Epithelial cell of prostate (primary cell): ENCODE results near the gene KCNK4.
A peak's percentile ranks its signal among the peaks of the same experiment; 100 is the strongest.
"Not testable (repeated sequence)": the region's sequence is repeated elsewhere in the genome, so short reads cannot be mapped to it uniquely, and the experiment has no call there.

ENCODE experiments used
- DNase-seq: peaks from one replicate; pipeline ENCODE4 v3.0.0-alpha.2; 2011; ENCODE audit warnings: low read depth, low spot score
- H3K27ac ChIP-seq: fragments of 450-650 bp; 2 replicates; pipeline ENCODE4 v1.5.1; 2017; ENCODE audit warnings: mild to moderate bottlenecking

The KCNK4 gene

DNA sequence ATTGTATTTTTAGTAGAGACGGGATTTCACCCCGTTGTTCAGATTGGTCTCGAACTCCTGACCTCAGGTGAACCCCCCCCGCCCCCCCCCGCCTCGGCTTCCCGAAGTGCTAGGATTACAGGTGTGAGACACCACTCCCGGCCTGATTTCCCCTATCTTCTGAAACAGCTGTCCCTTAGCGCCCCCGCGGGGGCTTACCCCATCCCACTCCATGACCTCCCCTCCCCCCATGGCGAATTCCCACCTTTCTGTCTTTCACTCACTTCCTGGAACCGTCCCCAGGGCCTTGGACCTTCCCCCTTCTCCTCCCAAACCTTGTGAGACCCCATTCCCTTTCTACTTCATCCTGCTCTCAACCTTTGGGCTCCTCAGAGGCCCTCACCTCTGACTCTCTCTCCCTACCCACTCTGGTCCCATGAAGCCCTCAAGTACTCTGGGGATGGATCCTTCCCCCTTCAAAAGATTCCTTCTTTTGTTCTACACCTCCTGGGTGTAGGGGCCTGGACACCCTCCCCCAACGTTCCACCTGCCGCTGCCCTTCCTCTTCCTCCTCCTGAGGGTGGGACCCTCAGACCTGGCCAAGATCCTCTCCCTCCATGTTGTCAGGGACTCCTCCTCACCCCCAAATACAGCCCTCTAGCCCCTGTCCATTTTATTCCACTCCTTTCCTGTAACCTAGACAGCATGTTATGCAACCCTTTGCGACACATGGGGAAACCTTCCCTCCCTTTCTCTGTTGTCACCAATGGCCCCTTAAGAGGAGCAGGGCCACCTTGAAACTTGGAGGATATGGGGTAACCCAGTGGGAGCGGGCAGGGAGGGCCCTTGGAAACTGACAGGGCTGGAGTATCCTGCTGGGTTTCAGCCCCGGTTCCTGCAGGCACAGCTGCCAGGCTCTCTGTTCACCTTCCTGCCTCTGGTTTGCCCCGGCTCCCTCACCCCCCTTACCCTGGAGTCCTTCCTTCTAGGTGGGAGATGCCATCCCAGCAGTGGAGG is 28.0 kb downstream of the KCNK4 start:
- no peak for DNase-seq
- peak overlapping the region; percentile 98 for H3K27ac ChIP-seq

DNA sequence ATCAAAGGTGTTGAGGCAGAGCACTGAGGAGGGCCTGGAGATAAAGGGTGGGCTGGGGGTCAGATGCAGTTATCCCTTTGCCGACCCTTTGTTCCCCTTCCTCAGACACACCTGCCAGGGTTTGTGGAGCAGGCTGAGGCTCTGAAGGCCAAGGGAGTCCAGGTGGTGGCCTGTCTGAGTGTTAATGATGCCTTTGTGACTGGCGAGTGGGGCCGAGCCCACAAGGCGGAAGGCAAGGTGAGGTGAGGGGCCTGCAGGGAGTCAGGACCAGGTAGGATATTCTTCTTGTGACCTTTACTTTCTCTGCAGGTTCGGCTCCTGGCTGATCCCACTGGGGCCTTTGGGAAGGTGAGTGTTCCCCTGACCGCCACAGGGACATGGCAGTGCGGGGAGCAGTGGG is 29.5 kb downstream of the KCNK4 start:
- H3K27ac ChIP-seq = peak overlapping the region; percentile 98

DNA sequence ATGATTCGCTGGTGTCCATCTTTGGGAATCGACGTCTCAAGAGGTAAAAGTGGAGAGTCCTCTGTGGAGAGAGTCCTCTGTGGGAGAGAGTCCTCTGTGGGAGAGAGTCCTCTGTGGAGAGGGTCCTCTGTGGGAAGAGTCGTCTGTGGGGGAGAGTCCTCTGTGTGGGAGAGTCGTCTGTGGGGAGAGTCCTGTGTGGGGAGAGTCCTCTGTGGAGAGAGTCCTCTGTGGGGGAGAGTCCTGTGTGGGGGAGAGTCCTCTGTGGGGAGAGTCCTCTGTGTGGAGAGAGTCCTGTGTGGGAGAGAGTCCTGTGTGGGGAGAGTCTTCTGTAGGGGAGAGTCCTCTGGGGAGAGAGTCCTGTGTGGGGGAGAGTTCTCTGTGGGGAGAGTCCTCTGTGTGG is 29.9 kb downstream of the KCNK4 start:
- peak overlapping the region; percentile 98 for H3K27ac ChIP-seq
- no peak for DNase-seq

More for the DNA sequence above, 29.5 kb downstream of the KCNK4 start:
- DNase-seq = no peak

DNA sequence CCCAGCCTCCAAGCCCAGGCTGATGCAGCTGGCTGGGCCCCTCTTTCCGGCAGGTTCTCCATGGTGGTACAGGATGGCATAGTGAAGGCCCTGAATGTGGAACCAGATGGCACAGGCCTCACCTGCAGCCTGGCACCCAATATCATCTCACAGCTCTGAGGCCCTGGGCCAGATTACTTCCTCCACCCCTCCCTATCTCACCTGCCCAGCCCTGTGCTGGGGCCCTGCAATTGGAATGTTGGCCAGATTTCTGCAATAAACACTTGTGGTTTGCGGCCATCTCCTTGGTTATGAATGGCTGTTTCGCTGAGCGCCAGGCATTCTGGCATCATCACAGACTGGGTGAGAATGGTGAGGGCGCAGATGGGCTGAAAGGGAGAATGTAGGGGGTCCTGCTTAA is 30.4 kb downstream of the KCNK4 start:
- peak overlapping the region; percentile 98 for H3K27ac ChIP-seq
- peak; percentile 72 for DNase-seq

DNA sequence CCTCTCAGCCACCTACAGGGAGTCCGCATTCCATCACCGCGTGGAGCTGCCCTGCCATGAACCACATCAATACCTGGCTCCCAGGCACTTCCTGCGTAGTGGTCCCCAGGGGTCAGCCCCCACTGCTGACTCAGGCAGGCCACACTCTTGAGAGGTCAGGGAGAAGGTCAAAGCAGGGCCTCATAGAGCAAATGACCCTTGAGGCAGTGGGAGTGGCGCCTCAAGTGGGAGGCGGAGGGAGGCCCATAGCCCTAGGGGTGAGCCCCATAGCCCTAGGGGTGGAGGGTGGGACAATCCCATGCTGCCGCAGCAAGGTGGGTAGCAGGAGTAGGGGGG is 31.8 kb downstream of the KCNK4 start:
- no peak for DNase-seq
- peak overlapping the region; percentile 98 for H3K27ac ChIP-seq

DNA sequence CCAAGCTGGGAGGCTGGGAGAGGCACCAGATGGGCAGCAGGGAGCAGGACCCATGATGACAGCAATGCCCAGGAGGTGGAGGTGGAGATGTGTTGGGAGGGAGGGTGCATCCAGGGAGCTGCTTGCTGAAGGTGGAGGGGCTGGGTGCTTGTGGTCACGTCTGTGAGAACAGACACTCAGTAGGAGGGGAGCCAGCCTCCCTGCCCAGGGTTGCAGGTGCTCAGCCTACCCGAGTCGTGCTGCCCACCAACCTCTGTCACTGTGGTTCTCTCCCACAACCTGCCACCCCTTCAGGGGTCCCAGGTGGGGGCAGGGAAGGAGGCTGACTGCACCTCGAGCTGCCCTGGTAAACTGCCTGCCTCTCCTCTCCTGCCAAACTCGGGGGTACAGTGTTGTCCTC is 32.3 kb downstream of the KCNK4 start:
- no peak for DNase-seq

DNA sequence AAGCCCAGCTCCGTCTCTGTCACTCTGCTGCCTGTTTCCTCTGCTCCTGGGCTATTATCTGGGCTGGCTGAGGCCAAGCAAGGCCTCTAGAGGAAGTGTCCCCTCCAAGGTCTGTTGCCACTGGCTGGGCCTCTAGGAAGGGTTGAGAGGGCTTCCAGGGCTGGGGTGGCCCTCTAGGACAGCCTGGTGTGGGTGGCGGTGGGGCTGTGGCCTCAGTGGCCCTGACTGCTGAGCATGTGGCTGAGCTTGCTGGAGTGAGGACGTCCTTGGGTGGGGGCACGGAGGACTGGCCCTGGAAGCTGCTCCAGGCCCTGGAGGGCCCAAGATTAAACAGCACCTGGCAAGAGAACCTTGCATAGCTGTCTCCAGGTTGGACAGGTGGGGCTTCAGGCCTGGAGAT is 32.9 kb downstream of the KCNK4 start:
- not testable (repeated sequence) for DNase-seq
- peak overlapping the region; percentile 98 for H3K27ac ChIP-seq

More for the DNA sequence above, 32.3 kb downstream of the KCNK4 start:
- peak overlapping the region; percentile 98 for H3K27ac ChIP-seq

DNA sequence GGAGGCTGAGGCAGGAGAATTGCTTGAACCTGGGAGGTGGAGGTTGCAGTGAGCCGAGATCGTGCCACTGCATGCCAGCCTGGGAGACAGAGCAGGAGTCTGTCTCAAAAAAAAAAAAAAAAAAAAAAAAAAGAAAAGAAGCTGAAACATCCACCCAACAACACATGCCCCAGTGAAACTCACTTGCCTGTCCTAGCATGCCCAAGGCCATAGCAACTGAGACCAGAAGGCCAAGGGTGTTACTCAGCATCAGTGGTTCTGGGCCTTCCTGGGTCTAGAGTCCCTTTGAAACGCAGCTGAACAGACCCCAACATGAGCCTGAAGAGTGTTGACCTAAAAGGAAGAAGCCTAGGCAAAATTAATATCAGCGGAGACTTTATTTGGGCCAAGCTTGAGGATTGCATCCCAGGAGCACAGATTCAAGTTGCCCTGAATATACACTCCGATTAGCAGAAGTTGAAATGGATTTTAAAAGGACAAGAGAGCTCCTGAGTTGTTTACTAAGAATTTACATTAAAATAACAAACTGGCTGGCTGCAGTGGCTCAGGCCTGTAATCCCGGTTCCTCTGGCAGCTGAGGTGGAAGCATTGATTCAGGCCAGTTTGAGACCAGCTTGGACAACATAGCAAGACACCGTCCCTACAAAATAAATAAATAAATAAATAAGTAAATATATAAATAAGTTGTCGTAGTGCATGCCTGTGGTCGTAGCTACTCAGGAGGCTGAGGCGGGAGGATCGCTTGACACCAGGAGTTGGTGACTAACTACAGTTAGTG is 33.8 kb downstream of the KCNK4 start:
- peak overlapping the region; percentile 98 for H3K27ac ChIP-seq
- DNase-seq = peak; percentile 92

DNA sequence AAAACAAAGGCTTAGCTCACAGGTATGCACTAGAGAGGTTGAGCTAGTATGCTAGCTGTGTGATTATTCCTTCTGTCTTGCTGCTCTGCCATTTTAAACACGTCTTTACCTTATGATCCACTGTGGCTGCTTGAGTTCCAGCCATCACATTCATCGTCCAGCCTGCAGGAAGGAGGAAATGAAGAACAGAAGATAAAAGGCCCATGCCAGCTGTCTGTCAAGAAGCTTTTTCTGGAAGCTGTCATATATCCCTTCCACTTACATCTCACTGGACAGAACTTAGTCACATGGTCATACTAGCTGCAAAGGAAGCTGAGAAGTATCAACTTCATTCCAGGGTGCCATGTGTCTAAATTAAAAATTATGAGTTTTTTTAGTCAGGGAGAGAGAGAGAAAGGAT is 36.3 kb downstream of the KCNK4 start:
- H3K27ac ChIP-seq = no peak overlapping the region
- DNase-seq = no peak

DNA sequence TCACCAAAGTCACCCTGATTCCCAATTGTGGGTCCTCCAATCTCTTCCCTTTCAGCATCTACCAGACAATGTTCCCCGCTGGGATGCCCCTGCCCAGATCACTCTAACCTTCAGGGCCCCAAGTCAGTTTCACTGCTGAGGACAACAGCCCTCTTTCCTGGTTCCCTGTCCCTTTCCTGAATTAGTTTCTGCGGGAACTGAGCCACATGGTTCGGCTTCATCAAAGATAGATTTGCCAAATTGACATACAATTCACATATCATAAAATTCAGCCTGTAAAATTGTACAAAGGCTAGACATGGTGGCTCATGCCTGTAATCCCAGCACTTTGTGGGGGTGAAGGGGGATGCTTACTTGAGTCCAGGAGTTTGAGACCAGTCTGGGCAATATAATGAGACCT is 36.9 kb downstream of the KCNK4 start:
- no peak for DNase-seq
- H3K27ac ChIP-seq = no peak overlapping the region

DNA sequence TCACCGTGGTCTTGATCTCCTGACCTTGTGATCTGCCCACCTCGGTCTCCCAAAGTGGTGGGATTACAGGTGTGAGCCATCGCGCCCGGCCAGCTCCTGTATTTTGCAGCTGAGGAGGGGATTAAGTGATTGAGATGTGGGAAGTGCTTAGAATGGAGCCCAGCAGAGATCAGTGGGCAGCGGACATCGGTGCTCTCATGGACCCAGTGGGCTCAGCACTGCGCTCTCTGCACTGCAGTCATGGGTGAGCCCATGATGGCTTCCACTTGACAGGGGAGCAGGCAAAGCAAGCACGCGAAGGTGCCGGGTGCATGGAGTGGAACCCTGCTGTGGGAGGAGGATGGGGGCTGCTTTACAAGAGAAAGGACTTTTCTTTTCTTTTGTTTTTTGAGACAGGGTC is 39.8 kb downstream of the KCNK4 start:
- DNase-seq = no peak
- H3K27ac ChIP-seq = peak overlapping the region; percentile 92

DNA sequence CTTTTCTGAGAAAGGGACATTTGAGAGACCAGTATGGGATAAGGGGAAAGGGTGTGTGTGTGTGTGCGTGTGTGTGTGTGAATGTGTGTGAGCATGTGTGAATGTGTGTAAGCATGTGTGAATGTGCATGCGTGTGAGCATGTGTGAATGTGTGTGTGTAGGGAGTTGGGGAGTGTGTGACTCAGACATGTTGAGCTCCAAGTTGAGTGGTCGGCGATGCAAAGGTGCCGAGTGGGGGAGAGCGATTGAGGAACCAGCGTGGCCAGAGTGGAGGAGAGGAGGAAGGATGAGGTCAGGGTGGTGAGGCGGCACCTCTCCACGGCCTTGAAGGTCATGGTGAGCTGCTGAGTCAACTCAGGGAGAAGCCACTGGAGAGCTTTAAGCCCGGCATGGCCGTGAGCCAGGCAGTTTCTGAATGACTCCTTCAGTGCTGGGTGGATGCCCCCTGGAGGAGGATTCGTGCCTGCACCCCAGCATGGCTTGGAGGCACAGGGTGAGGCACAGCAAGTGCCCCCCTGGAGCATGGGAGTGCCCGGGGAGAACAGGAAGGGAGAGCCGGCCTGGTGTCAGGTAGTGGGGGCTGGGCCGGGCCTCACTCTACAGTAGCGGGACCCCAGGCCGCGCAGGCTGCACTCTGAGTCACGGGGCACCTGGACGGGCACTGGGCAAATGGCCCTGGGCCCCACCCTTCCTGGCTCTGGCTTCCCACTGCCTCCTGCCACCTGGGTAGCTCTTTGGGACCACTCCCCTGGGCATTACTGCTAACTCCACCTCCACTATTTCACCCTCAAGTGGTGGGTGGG is 40.7 kb downstream of the KCNK4 start:
- H3K27ac ChIP-seq = peak overlapping the region; percentile 92
- peak; percentile 79 for DNase-seq

DNA sequence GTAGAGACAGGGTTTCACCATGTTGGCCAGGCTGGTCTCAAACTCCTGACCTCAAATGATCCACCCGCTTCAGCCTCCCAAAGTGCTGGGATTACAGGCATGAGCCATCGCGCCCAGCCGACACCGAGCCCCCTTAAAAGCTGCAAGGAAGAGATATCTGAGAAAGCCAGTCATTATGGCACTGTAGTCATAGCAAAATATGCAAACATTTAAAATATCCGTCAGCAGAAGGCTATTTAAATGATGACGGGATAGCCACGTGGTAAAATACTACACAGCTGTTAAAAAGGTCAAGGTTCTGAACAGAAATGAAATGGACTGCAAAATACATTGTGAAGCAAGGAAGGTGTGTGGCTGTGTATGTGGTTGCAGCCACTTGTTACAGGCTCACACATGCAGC is 42.5 kb downstream of the KCNK4 start:
- peak overlapping the region; percentile 92 for H3K27ac ChIP-seq
- DNase-seq = no peak

DNA sequence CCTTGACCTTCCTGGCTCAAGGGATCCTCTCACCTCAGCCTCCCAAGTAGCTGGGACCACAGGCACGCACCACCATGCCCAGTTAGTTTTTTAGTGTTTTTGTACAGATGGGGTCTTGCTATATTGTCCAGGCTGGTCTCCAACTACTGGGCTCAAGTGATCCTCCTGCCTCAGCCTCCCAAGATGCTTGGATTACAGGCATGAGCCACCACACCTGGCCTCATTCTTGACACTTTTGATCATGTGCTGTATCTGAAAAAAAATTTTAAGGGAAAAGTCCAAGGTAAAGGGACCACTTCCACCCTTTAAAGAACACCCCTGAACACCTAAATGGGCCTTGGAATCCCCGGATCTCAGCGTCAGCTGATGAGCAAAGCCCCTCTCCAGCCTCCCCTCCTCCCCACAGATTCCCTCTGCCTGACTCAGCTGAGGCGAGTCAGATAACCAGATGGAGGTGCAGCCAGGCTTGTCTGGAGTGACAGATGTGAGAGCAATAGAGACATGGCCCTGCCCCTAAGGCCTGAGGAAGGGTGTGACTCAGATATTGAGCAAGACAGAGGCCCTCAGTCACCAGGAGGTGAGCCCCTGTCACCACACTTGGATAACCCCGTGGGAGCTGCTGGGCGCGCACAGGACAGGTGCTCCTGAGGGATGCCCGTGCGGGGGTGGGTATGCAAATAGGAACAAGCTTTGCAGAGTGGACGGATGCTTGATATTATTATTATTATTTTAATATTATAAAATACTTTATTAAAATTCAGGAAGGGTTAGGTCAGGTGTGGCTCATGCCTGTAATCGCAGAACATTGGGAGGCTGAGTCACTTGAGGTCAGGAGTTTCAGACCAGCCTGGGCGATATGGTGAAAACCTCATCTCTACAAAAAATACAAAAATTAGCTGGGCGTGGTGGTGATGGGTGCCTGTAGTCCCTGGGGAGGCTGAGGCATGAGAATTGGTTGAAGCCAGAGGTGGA is 43.9 kb downstream of the KCNK4 start:
- H3K27ac ChIP-seq = peak overlapping the region; percentile 92
- DNase-seq = peak; percentile 97

DNA sequence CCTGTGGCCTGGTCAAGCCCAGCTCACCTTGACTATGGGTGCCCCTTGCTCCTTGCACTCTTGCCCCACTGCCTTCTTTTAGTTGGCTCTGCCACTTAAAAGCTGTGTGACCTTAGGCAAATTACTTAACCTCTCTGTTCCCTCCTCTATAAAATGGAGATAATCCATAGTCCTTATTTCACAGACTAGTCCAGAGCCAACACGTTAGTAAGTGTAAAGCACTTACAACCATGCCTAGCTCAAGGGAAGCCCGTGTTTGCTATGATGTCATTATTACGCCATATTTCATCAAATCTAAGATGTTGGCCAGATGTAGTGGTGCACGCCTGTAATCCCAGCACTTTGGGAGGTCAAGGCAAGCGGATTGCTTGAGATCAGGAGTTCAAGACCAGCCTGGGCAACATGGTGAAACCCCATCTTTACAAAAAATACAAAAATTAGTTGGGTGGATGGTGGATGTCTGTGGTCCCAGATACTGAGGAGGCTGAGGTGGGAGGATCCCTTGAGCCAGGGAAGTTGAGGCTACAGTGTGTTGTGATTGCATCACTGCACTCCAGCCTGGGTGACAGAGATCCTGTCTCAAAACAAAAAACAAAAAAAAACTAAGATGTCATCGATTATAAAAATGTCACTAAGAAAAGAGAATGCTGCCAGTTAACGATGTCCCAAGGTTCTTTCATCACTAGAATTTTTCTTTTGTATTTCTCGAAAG is 46.6 kb downstream of the KCNK4 start:
- no peak for DNase-seq
- peak overlapping the region; percentile 31 for H3K27ac ChIP-seq

DNA sequence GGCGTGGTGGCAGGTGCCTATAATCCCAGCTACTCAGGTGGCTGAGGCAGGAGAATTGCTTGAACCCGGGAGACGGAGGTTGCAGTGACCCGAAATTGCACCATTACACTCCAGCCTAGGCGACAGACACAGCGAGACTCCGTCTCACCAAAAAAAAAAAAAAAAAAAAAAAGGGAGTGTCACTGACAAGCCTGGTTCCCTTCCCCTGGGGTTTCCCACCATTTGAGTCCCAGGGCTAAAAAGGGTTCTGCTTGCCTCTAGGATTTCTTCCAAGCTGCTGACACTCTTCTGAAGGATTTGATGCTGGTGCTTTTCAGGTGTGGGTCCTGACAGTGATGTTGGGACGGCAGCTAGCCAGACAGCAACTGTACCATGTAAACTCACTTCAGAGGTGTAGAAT is 47.6 kb downstream of the KCNK4 start:
- no peak overlapping the region for H3K27ac ChIP-seq

DNA sequence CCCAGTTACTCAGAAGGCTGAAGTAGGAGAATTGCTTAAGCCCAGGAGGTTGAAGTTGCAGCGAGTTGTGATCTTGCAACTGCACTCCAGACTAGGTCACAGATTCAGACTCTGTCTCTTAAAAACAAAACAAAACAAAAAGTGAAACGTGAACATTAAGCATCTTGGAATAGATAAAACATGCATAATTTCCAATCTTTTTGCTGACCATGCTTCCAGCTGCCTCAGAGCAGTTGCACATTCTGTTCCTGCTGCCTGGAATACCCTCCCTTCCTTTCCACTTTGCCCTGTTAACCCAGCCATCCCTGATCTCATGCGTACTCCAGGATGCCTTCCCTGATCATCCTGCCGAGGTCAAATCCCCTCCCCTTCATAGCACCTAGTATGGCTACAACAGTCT is 48.2 kb downstream of the KCNK4 start:
- H3K27ac ChIP-seq = no peak overlapping the region
- DNase-seq = no peak

More for the DNA sequence above, 47.6 kb downstream of the KCNK4 start:
- DNase-seq = no peak

DNA sequence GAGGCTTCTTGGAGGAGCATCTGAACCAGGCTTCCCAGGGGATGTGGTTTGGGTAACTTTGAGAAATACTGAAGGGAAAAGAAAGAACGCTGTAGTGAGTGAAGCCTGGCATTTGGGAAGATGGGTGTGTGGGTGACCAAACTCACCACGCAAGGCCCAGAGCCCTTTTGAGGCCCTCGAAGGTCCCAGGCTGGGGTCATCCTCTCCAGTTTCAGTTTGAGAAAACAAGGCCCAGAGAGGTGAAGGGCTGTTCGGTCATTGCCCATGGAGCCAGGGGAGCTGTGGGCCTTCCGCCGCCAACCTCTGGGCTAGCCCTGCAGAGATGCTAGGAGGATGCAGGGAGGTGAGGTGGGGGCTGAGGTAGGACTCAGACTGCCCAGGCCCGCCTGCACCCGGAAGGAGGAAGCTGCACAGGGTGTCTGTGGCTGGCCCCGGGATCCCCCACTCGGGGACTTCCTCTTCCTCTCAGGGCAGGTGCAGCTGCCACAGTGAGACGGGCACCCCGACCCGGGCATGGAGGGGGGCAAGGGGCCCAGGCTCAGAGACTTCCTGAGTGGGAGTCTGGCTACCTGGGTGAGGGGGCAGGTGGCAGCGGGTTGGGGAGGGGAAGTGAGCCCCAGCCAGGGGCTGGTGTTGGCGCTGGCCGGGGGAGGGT is 48.8 kb downstream of the KCNK4 start, which contains the start of gene CCDC88B:
Gene CCDC88B, plus strand, starts transcription at position 451 of the 655 bp plus-strand sequence. Its CDS starts 63 bp downstream, at position 514.
- no peak for DNase-seq
- H3K27ac ChIP-seq = no peak within 1 kb of the TSS
